SHP77 treated with DMSO at 0.1 percent for 48 hours (cell line): Measurements from ENCODE around the gene WWOX.

Experiments
- DNase-seq: peaks from one replicate; lab custom pipeline; 2025; lab: John Stamatoyannopoulos, UW

The WWOX gene

GRCh38 chr16:79150632-79151310, 1051.3 kb downstream of the WWOX start:
- DNase-seq: no peak

DNA sequence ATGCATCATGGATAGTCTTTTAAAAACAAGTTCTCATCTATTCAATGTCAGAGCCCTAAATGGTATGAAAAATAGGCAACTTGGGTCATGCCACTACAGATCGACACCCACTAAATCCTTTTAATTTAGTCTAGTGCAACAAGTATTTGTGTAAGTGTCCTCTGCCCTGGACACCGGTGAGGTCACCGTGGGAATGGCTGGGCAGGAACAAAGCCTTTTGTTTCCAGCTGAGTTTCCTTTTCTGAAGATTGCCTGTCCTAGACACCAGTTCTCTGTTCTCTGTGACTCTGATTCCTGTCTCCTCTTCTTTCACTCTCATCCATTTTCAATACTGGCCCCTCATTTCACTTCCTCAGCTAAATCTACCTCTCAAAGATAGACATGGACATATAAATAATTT, 1054.6 kb downstream of the WWOX start:
- DNase-seq: no peak

DNA sequence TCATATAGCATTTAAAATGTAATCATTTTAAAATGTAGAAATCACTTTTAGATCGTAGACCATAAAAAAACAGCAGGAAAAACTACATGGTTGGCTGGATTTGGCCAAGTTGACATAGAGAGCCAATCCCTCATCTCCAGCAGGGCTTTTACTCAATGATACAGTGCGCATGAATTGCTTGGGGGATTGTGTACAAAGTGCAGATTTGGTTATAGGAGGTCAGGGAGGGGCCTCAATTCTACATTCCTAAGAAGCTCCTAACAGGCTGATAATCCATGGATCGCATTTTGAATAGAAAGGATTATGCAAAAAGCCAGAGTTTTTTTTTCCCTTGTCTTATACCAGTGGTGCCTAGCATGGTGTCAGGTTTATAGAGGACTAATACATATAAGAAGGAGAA, 1056.0 kb downstream of the WWOX start:
- DNase-seq: no peak

- DNase-seq: no peak
Observed at GRCh38 chr16:79155904-79156303, 1056.5 kb downstream of the WWOX start.

GRCh38 chr16:79156761-79157160, 1057.3 kb downstream of the WWOX start:
- no peak for DNase-seq

GRCh38 chr16:79158337-79158736, 1058.9 kb downstream of the WWOX start:
- no peak for DNase-seq

- DNase-seq: no peak
Observed at GRCh38 chr16:79159261-79160049, 1060.0 kb downstream of the WWOX start.

- no peak for DNase-seq
Observed at GRCh38 chr16:79162977-79163376, 1063.5 kb downstream of the WWOX start.

GRCh38 chr16:79163691-79164387, 1064.4 kb downstream of the WWOX start:
- no peak for DNase-seq

GRCh38 chr16:79164388-79164995, 1065.0 kb downstream of the WWOX start:
- no peak for DNase-seq

DNA sequence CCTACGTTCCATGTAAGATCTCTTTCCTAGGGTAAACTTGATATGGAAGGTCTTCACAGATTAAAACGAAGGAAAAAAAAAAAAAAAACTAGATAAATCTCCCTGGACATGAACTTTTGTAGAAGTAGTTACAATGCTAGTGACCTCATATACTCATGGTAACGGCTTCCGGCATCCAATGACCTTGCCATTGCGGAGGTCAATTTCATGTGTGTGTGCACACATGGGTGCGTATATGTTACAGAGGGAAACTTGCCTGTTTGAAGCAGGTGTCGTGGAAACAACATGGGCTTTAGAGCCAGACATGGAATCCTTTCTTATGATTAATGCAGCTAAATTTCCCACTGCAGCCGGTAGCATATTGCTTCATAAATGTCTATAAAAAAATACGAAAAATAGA, 1065.6 kb downstream of the WWOX start:
- no peak for DNase-seq

DNA sequence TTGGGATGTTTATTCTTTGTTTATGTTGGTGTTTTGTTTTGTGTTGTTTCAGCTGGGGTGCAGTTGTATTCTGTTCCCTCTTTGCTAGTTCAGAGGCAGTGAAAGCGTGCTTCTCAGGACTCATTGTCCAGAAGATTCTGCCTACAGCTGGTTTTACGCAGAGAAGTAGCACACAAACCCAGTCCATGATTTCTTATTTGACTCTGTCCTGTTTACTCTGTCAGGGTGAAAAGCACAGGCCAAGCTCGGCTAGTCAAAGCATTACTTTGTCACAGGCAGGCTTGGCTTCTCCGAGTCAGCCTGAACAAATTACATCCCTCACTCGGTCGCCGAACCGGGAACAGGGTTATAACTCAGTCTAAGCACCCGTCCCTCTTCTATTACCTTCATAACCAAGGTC, 1066.1 kb downstream of the WWOX start:
- no peak for DNase-seq

GRCh38 chr16:79167893-79168292, 1068.4 kb downstream of the WWOX start:
- no peak for DNase-seq

- no peak for DNase-seq
Observed at GRCh38 chr16:79168321-79168720, 1068.9 kb downstream of the WWOX start.

DNA sequence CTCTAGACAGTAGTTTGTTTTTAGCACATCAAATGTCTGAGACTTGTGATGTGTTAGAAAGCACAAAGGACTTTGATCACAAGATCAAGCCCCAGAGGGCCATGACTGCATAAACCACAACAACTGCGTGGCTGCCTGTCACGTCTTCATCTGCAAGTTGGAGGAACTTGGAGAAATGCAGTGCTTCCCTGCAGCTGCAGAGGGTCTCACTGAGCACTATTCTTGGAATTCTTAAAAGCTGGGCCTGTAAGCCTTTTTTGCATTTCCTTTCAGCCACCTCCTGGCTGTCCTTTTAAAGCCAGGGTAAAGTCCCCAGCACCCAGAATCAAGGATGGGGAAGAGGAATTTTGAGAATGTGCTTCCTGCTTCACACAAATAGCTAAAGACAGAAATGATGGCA, 1069.8 kb downstream of the WWOX start:
- no peak for DNase-seq

GRCh38 chr16:79170555-79171246, 1071.2 kb downstream of the WWOX start:
- DNase-seq: no peak

GRCh38 chr16:79171504-79171903, 1072.0 kb downstream of the WWOX start:
- no peak for DNase-seq

GRCh38 chr16:79171931-79172705, 1072.7 kb downstream of the WWOX start:
- DNase-seq: peak; percentile 79

DNA sequence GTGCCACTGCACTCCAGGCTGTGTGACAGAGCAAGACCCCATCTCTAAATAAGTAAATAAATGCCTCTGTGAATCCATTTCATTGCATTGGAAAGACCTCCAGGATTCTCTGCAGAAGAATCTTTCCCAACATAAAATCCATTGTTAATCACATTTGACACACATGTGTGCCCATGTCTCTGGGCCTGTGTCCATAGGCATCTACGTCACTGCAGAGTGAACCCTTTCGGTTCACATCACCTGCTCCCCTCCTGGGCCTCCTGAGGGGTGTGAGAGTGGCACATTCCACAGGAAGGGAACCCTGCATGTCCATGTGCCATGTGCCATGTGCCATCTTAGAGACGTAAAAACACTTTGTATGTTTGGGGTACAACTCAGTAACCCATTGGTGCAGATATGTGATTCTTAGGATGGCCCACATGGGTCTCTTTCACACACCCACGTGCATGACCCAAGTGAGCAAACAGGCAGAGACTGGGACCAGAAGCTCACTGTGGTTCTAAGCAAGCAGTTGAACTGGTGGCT, 1073.6 kb downstream of the WWOX start:
- DNase-seq: no peak

- no peak for DNase-seq
Observed at GRCh38 chr16:79173919-79174318, 1074.5 kb downstream of the WWOX start.
